Smooth muscle cell (in vitro differentiated cells): ENCODE data around the gene MDM4. TPM values are rescaled to one million over a fixed set of nuclear protein-coding genes. Genes with fewer than 3 reads are reported as not detected.

Source experiments
- DNase-seq: peaks from one replicate; lab custom pipeline; 2025; ENCODE audit not compliant: unreplicated experiment; lab: John Stamatoyannopoulos, UW
- H2AFZ ChIP-seq: fragments of 200-600 bp; sonication (generic); 2 replicates; pipeline ENCODE4 v1.6.0; 2016; ENCODE audit warnings: antibody characterized with exemption, low read depth, mild to moderate bottlenecking
- H3F3A ChIP-seq: fragments of 200-600 bp; sonication (generic); 2 replicates; pipeline ENCODE4 v1.6.0; 2017; ENCODE audit warnings: antibody characterized with exemption, low read depth
- H3K27ac ChIP-seq: fragments of 200-600 bp; sonication (generic); 2 replicates; pipeline ENCODE4 v1.5.1; 2016; ENCODE audit warnings: low read depth, mild to moderate bottlenecking
- H3K27me3 ChIP-seq: fragments of 200-600 bp; sonication (generic); 2 replicates; pipeline ENCODE4 v1.6.1; 2016; ENCODE audit warnings: low read depth, mild to moderate bottlenecking
- H3K36me3 ChIP-seq: fragments of 200-600 bp; sonication (generic); 2 replicates; pipeline ENCODE4 v1.5.1; 2016; ENCODE audit warnings: low read depth
- H3K4me1 ChIP-seq: fragments of 200-600 bp; sonication (generic); 2 replicates; pipeline ENCODE4 v1.5.1; 2016; ENCODE audit warnings: low read depth
- H3K4me2 ChIP-seq: fragments of 200-600 bp; sonication (generic); 2 replicates; pipeline ENCODE4 v1.6.0; 2016; ENCODE audit warnings: mild to moderate bottlenecking
- H3K4me3 ChIP-seq: fragments of 200-600 bp; sonication (generic); 2 replicates; pipeline ENCODE4 v1.5.1; 2016; ENCODE audit warnings: mild to moderate bottlenecking
- H3K79me2 ChIP-seq: fragments of 200-600 bp; sonication (generic); 2 replicates; pipeline ENCODE4 v1.6.0; 2016; ENCODE audit warnings: low read depth, mild to moderate bottlenecking
- H3K9ac ChIP-seq: fragments of 200-600 bp; sonication (generic); 2 replicates; pipeline ENCODE4 v1.6.0; 2016; ENCODE audit warnings: low read depth
- H3K9me3 ChIP-seq: fragments of 200-600 bp; sonication (generic); replicated peaks from 2 replicates; pipeline ENCODE4 v1.5.1; 2016; ENCODE audit warnings: low read depth
- H4K20me1 ChIP-seq: fragments of 200-600 bp; sonication (generic); 2 replicates; pipeline ENCODE4 v1.6.0; 2016; ENCODE audit warnings: low read depth
- WGBS: methylation state at CpG from one replicate; pipeline ENCODE4 v1.1.7; 2016; ENCODE audit warnings: low lambda C conversion rate; 5-methylcytosine and 5-hydroxymethylcytosine counted together
- polyA plus RNA-seq: library from polyadenylated mRNA; unstranded; fragments of >200 nt; fragmentation: Nextera tagmentation; extraction: Ambion mirVana; gene quantifications from 2 replicates; pipeline ENCODE4 v1.2.1, GENCODE V29; 2016
- total RNA-seq: library from RNA; depleted of rRNA; stranded (reverse); fragments of >200 nt; gene quantifications from 2 replicates; pipeline ENCODE4 v1.2.3, GENCODE V29; 2014
- TF ChIP-seq, protein P1 (sequence below): fragments of 200-600 bp; sonication (generic); IDR thresholded peaks from 2 replicates; pipeline ENCODE4 v1.5.1; 2017; ENCODE audit warnings: borderline replicate concordance, mild to moderate bottlenecking, antibody characterized with exemption; ENCODE audit not compliant: insufficient read depth, poor library complexity, severe bottlenecking

Gene MDM4
- total and polyA plus RNA-seq, 2 experiments from 2014 or later = 10.8 to 31.7 TPM

DNA sequence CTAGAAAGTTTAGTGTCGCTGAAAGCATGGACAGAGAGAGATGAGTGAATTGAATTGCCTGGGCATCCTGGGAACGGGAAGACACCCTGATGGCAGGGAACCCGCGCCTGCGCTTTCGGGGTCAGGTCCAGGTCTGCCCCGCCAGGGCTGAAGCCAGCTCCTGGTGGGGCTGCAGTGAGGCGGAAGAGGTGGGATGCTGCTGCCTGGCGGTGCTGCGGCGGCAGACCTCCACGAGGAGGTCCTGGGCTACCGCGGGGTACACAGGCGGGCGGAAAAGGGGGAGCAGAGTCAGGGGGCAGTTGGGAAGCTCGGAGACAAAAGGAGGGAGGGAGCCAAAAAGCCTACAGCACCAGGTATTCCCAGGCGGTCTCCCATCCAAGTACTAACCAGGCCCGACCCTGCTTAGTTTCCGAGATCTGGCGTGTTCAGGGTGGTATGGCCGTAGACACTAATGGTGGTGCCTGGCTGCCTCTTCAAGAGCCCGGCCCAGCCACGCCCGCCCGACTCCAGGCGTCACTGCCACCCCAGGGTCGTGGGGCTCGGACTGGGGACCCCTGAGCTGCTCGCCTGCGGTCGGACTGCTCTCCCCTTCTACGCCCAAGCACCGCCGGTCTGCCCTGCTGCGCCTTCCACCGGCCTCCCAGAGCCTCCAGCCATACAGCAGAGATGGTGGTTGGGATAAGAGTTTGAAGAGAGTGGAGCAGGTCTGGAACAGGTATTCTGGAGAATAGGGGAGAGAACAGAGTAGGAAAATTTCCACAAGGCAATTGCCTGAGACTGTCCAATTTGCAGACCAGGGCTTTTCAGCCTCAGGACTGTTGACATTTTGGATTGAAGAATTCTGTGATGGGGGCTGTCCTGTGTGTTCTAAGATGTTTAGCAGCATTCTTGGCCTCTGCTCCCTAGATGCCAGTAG is 46.1 kb downstream of the MDM4 start:
- TF ChIP-seq, protein P1, sequence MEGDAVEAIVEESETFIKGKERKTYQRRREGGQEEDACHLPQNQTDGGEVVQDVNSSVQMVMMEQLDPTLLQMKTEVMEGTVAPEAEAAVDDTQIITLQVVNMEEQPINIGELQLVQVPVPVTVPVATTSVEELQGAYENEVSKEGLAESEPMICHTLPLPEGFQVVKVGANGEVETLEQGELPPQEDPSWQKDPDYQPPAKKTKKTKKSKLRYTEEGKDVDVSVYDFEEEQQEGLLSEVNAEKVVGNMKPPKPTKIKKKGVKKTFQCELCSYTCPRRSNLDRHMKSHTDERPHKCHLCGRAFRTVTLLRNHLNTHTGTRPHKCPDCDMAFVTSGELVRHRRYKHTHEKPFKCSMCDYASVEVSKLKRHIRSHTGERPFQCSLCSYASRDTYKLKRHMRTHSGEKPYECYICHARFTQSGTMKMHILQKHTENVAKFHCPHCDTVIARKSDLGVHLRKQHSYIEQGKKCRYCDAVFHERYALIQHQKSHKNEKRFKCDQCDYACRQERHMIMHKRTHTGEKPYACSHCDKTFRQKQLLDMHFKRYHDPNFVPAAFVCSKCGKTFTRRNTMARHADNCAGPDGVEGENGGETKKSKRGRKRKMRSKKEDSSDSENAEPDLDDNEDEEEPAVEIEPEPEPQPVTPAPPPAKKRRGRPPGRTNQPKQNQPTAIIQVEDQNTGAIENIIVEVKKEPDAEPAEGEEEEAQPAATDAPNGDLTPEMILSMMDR = no peak
- Histone ChIP-seq H4K20me1 (peaks cover 2% of the 10 kb centered on the region), H3K9ac (no peak overlapping the region), H3K9me3 (no peaks in the 10 kb centered on the region), H3K4me1 (peaks cover 12% of the 10 kb centered on the region), H3K27ac (no peak overlapping the region), H3K4me3 (no peak overlapping the region), H3K4me2 (no peak overlapping the region), H2AFZ (no peak overlapping the region), H3F3A (no peaks in the 10 kb centered on the region), H3K27me3 (no peaks in the 10 kb centered on the region), H3K36me3 (no peaks in the 10 kb centered on the region), H3K79me2 (no peaks in the 10 kb centered on the region)
- no peak for DNase-seq
- WGBS = 91% methylated on average over 37 of the region's 37 CpGs

DNA sequence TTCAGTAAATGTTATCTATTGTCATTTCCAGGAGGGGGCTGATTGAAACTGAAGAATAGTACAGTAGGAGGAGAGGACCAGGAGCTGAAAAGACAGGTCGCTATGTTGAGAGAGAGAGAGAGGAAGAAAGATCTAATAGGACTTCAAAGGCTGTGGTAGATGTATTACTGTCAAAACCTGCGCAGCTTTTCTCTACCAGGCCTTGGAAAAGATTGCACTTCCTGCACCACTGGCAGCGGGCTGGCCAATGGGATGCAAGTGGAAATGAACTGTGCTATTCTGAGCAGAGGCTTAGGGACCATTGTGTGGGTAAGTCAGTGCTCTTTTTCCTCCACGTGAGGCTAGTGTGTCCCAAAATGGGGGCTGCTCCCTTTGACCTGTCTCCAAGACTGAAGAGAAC is 47.1 kb downstream of the MDM4 start:
- Histone ChIP-seq H3K27me3 (no peaks in the 10 kb centered on the region), H3K4me2 (no peak overlapping the region), H3K9me3 (no peaks in the 10 kb centered on the region), H3K27ac (no peak overlapping the region), H3K4me3 (no peak overlapping the region), H3K79me2 (no peaks in the 10 kb centered on the region), H3K4me1 (peaks cover 12% of the 10 kb centered on the region), H3K9ac (no peak overlapping the region), H3K36me3 (no peaks in the 10 kb centered on the region), H3F3A (no peaks in the 10 kb centered on the region), H2AFZ (no peak overlapping the region), H4K20me1 (no peaks in the 10 kb centered on the region)
- TF ChIP-seq, protein P1 = no peak
- WGBS = 92% methylated on average over 4 of the region's 4 CpGs
- DNase-seq = no peak

DNA sequence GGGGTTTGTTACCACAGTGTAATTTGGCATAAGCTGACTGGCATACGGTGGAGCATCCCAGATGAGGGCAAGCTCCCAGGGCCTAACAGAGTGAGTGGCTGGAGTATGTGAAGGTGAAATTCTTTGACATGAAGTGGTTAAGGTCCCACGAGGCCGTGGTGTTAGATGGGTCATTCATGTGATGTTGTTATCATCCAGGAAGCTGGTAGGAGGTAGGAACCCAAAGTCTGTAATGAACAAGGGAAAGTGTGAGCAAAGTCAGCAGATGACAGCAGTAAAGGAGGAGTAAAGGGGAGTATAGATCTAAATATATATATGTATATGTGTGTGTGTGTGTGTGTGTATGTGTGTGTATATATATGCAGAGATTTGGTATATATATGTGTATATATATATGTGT is 47.6 kb downstream of the MDM4 start:
- no peaks in the 10 kb centered on the region for H3K36me3 ChIP-seq
- 91% methylated on average over 3 of the region's 3 CpGs for WGBS
- no peak for DNase-seq
- H3K9me3 ChIP-seq = no peaks in the 10 kb centered on the region
- H3K27me3 ChIP-seq = no peaks in the 10 kb centered on the region
- no peak overlapping the region for H3K4me2 ChIP-seq
- no peaks in the 10 kb centered on the region for H3K79me2 ChIP-seq
- H4K20me1 ChIP-seq = no peaks in the 10 kb centered on the region
- H3K4me3 ChIP-seq = no peak overlapping the region
- no peak overlapping the region for H3K27ac ChIP-seq
- no peaks in the 10 kb centered on the region for H3F3A ChIP-seq
- no peak overlapping the region for H3K9ac ChIP-seq
- no peak overlapping the region for H2AFZ ChIP-seq
- TF ChIP-seq, protein P1 = no peak
- H3K4me1 ChIP-seq = peaks cover 14% of the 10 kb centered on the region

GRCh38 chr1:204564835-204565234 is 48.6 kb downstream of the MDM4 start:
- DNase-seq = no peak
- Histone ChIP-seq H3K4me2 (no peak overlapping the region), H3K79me2 (no peaks in the 10 kb centered on the region), H3K4me1 (peaks cover 18% of the 10 kb centered on the region), H3K4me3 (no peak overlapping the region), H2AFZ (no peak overlapping the region), H3K9ac (no peak overlapping the region), H3K36me3 (no peaks in the 10 kb centered on the region), H3K27ac (no peak overlapping the region), H3F3A (no peaks in the 10 kb centered on the region), H3K27me3 (no peaks in the 10 kb centered on the region), H4K20me1 (no peaks in the 10 kb centered on the region), H3K9me3 (no peaks in the 10 kb centered on the region)
- TF ChIP-seq, protein P1 = no peak
- 66% methylated on average over 4 of the region's 4 CpGs for WGBS
